GM19438 (cell line): ENCODE data around the gene EIF2S3.

Source experiments
- ATAC-seq: cut with Tn5 transposase; IDR thresholded peaks from one replicate; pipeline ENCODE4 v1.9.1; 2021; ENCODE audit warnings: low read depth; ENCODE audit not compliant: unreplicated experiment

The EIF2S3 gene

DNA sequence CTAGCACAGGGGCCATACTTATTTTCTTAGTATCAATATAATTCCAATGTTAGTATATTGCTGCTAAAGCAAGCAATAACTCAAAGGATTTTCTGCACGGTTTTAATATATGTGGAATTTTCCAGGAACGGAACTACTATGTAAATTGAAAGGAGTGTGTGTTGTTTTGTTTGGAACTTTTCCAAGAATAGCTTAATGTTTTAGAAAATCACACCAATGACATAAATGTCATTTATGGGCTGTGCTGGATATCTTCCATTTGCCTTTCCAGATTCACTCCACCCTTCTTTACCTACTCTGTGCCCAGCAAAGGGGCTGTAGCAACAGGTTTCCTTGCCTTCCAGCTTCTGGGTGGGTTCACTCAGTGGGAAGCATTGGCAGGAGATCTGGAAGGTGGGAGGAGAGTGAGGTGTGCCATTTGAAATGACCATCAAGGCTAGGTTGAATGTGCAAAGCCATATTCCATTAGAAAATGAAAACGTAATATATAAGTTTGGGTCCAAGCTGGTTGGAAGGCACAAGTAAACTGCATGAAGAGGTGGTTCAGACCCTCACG, 69.6 kb downstream of the EIF2S3 start:
- no peak for ATAC-seq

DNA sequence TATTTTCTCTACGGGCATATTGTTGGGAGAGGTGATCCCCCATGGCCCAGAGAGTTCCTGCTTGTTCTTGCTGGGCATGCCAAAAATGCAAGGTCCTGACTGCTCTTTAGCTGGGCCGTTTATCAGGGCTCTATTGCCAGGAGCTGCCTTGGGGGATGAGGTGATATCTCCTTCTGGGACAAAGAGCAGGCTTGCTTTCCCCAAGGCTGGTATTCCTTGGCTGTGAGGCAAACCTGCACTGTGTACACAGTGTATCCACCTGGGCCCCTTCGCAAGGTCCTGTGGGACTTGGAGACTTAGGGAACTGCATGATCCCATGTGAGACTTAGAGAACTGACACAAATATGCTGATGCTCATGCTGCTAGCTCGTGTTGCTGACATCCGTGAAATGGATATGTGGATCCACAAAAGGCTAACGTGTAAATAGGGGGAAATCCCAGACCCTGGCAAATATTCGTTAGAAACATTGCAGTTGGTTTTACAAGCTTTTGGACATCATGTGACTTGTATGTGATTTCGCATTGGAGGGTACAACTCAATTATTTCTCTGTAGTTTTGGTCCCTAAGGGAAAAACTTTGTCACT, 70.4 kb downstream of the EIF2S3 start:
- no peak for ATAC-seq
